HepG2 (cell line): ENCODE results near the gene PISD. TPM values are rescaled to one million over a fixed set of nuclear protein-coding genes. Genes with fewer than 3 reads are reported as not detected.

Experiments
- FOXA3 ChIP-seq: IDR thresholded peaks from 2 replicates; pipeline ENCODE4 v1.6.1; 2016; ENCODE audit warnings: missing genetic modification reagents, missing compliant biosample characterization
- FOXO1 ChIP-seq: sonication (generic); formaldehyde crosslinking; IDR thresholded peaks from 2 replicates; pipeline ENCODE4 v1.4.0; 2020; ENCODE audit warnings: missing genetic modification reagents
- GPN1 ChIP-seq: sonication (generic); formaldehyde crosslinking; IDR thresholded peaks from 2 replicates; pipeline ENCODE4 v1.5.1; 2020; ENCODE audit warnings: missing genetic modification reagents, borderline replicate concordance
- GTF3A ChIP-seq: sonication (generic); formaldehyde crosslinking; conservative IDR thresholded peaks from 2 replicates; pipeline ENCODE4 v1.4.0; 2020; ENCODE audit warnings: mild to moderate bottlenecking, missing genetic modification reagents
- MYNN ChIP-seq: sonication (generic); formaldehyde crosslinking; IDR thresholded peaks from 2 replicates; pipeline ENCODE4 v1.4.0; 2020; ENCODE audit warnings: mild to moderate bottlenecking, low read depth, missing genetic modification reagents
- NFATC3 ChIP-seq: sonication (generic); formaldehyde crosslinking; IDR thresholded peaks from 2 replicates; pipeline ENCODE4 v1.5.1; 2020; ENCODE audit warnings: mild to moderate bottlenecking, missing genetic modification reagents
- NR2F2 ChIP-seq: IDR thresholded peaks from 2 replicates; pipeline ENCODE4 v1.6.1; 2012; ENCODE audit warnings: low read depth, inconsistent platforms, borderline replicate concordance
- POLR2AphosphoS5 ChIP-seq: IDR thresholded peaks from 2 replicates; pipeline ENCODE4 v1.6.1; 2012; ENCODE audit warnings: low read depth, low read length
- REXO4 ChIP-seq: sonication (generic); formaldehyde crosslinking; IDR thresholded peaks from 2 replicates; pipeline ENCODE4 v1.8.0; 2022; ENCODE audit warnings: missing genetic modification reagents, mild to moderate bottlenecking, borderline replicate concordance
- TSC22D2 ChIP-seq: sonication (generic); formaldehyde crosslinking; IDR thresholded peaks from 2 replicates; pipeline ENCODE4 v1.5.1; 2020; ENCODE audit warnings: missing genetic modification reagents, mild to moderate bottlenecking, borderline replicate concordance
- ZFP36 ChIP-seq: fragments of 150-350 bp; IDR thresholded peaks from 2 replicates; pipeline ENCODE4 v1.6.1; 2018; ENCODE audit warnings: borderline replicate concordance, low read length, low read depth; ENCODE audit not compliant: partially characterized antibody
- ZNF20 ChIP-seq: sonication (generic); formaldehyde crosslinking; IDR thresholded peaks from 2 replicates; pipeline ENCODE4 v1.4.0; 2020; ENCODE audit warnings: mild to moderate bottlenecking, moderate library complexity, missing genetic modification reagents
- ZNF337 ChIP-seq: sonication (generic); formaldehyde crosslinking; IDR thresholded peaks from 2 replicates; pipeline ENCODE4 v1.5.1; 2020; ENCODE audit warnings: missing genetic modification reagents, low read depth, mild to moderate bottlenecking, borderline replicate concordance
- ZNF652 ChIP-seq: IDR thresholded peaks from 2 replicates; pipeline ENCODE4 v1.6.1; 2016; ENCODE audit warnings: low read depth, borderline replicate concordance
- ZNF703 ChIP-seq: sonication (generic); formaldehyde crosslinking; IDR thresholded peaks from 2 replicates; pipeline ENCODE4 v1.5.1; 2020; ENCODE audit warnings: missing genetic modification reagents, mild to moderate bottlenecking, moderate library complexity, borderline replicate concordance
- polyA plus RNA-seq, 8 experiments: library from polyadenylated mRNA; depleted of rRNA in 3 of 8; stranded (reverse) in 7 of 8; unstranded in 1 of 8; fragments of >200 nt; fragmentation: Illumina TruSeq in 4 of 8; extraction: Trizol in 4 of 8; gene quantifications; 2 replicates each; pipeline versions ENCODE4 v1.2.1 to v1.2.3, GENCODE V29; 2011 to 2016; ENCODE audit warnings: low read depth in 4 of 8, missing spikeins in 1 of 8, mixed read lengths in 1 of 8; ENCODE audit not compliant: insufficient read depth in 1 of 8
- total RNA-seq, 5 experiments: library from RNA; depleted of rRNA; stranded (reverse); fragments of >200 nt; fragmentation: Illumina TruSeq; extraction: Trizol; gene quantifications; 2 replicates each; pipeline ENCODE4 v1.2.3, GENCODE V29; 2016; ENCODE audit warnings: low read depth in 1 of 5
- TF ChIP-seq, protein P1 (sequence below): IDR thresholded peaks from 2 replicates; pipeline ENCODE4 v1.4.0; 2020; ENCODE audit warnings: mild to moderate bottlenecking, missing genetic modification reagents
- TF ChIP-seq, protein P2 (sequence below): sonication (generic); formaldehyde crosslinking; IDR thresholded peaks from 2 replicates; pipeline ENCODE4 v1.5.0; 2020; ENCODE audit warnings: missing genetic modification reagents
- TF ChIP-seq, protein P3 (sequence below): sonication (generic); formaldehyde crosslinking; IDR thresholded peaks from 2 replicates; pipeline ENCODE4 v1.4.0; 2020; ENCODE audit warnings: mild to moderate bottlenecking, missing genetic modification reagents
- TF ChIP-seq, protein P4 (sequence below): sonication (generic); formaldehyde crosslinking; conservative IDR thresholded peaks from 2 replicates; pipeline ENCODE4 v1.5.0; 2020; ENCODE audit warnings: missing genetic modification reagents
- TF ChIP-seq, protein P5 (sequence below): sonication (generic); formaldehyde crosslinking; IDR thresholded peaks from 2 replicates; pipeline ENCODE4 v1.4.0; 2020; ENCODE audit warnings: missing genetic modification reagents

The PISD gene
- total and polyA plus RNA-seq, 2 of the 13 experiments (the other 11 are each of a cell fraction or from before 2014, with no cell fraction given), result 30.1 to 47.7 TPM

DNA sequence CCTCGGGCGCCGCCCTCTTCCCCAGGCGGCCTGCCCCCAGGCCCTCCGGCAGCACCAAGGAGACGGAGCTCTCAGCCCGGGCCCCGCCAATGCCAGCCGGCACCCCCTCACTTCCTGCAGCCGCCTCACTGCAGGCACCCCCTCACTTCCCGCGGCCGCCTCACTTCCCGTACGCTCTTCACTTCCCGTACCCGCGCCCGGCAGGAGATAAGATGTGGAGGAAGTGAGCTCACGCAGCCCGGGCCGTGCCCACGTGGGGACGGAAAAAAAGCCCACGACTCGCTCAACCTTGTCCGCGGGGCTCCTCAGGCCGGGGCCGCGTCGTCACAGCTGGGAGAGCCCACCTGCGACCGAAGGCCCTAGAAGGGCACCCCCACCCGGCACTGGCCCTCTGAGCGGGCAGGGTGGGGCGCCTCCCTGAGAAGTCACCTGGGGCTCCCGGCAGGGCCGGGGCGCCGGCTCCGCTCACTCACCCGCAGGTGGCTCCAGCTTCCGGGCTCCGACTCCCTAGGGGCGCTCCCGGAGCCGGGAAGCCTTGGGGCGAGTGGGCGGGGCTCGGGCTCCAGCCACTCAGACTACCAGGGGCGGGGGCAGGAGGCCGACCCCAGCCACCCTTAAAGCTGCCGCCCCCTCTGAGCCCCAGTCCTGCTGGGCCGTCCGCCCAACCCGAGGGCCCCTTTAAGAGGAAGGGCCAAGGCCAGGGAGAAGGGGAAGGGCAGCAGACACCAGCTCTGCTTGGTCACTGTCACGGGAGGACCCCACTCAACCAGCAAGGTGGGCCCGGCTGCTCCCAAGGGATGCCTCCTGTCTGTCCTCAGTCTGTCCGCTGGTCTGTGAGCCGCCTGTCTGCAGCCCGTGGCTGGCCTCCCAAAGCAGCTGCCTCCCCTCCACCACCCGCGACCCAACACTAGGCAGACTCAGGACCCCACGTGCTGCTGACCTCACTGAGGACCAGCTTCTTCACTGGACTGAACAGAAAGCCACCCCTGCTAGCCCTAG is 31.4 kb downstream of the PISD start (continued):
- TF ChIP-seq, protein P1, sequence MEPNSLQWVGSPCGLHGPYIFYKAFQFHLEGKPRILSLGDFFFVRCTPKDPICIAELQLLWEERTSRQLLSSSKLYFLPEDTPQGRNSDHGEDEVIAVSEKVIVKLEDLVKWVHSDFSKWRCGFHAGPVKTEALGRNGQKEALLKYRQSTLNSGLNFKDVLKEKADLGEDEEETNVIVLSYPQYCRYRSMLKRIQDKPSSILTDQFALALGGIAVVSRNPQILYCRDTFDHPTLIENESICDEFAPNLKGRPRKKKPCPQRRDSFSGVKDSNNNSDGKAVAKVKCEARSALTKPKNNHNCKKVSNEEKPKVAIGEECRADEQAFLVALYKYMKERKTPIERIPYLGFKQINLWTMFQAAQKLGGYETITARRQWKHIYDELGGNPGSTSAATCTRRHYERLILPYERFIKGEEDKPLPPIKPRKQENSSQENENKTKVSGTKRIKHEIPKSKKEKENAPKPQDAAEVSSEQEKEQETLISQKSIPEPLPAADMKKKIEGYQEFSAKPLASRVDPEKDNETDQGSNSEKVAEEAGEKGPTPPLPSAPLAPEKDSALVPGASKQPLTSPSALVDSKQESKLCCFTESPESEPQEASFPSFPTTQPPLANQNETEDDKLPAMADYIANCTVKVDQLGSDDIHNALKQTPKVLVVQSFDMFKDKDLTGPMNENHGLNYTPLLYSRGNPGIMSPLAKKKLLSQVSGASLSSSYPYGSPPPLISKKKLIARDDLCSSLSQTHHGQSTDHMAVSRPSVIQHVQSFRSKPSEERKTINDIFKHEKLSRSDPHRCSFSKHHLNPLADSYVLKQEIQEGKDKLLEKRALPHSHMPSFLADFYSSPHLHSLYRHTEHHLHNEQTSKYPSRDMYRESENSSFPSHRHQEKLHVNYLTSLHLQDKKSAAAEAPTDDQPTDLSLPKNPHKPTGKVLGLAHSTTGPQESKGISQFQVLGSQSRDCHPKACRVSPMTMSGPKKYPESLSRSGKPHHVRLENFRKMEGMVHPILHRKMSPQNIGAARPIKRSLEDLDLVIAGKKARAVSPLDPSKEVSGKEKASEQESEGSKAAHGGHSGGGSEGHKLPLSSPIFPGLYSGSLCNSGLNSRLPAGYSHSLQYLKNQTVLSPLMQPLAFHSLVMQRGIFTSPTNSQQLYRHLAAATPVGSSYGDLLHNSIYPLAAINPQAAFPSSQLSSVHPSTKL (CRISPR knock-in tag), result no peak
- TF ChIP-seq ZNF652 (CRISPR knock-in tag) (no peak; the same call in 1 of the 2 replicates), POLR2AphosphoS5 (peak; percentile 41; the same call in 1 of the 2 replicates), NR2F2 (no peak), GTF3A (CRISPR knock-in tag) (no peak), FOXA3 (no peak), TSC22D2 (CRISPR knock-in tag) (no peak), ZNF337 (peak; percentile 67; the same call in 1 of the 2 replicates), GPN1 (CRISPR knock-in tag) (no peak), NFATC3 (CRISPR knock-in tag) (no peak), ZFP36 (no peak), FOXO1 (CRISPR knock-in tag) (no peak), ZNF703 (CRISPR knock-in tag) (no peak; the same call in 1 of the 2 replicates), REXO4 (CRISPR knock-in tag) (no peak), ZNF20 (no peak), MYNN (no peak)
- TF ChIP-seq, protein P2, sequence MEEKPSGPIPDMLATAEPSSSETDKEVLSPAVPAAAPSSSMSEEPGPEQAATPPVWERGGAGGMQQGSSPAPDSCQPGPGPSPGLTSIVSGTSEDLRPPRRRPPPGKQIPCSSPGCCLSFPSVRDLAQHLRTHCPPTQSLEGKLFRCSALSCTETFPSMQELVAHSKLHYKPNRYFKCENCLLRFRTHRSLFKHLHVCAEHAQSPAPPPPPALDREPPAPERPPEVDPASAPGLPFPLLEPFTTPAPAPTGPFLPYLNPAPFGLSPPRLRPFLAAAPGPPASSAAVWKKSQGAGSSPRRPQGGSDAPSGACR, result 0 out of 2 replicates have a peak, but pooled peaks have one; percentile 51
- TF ChIP-seq, protein P3, sequence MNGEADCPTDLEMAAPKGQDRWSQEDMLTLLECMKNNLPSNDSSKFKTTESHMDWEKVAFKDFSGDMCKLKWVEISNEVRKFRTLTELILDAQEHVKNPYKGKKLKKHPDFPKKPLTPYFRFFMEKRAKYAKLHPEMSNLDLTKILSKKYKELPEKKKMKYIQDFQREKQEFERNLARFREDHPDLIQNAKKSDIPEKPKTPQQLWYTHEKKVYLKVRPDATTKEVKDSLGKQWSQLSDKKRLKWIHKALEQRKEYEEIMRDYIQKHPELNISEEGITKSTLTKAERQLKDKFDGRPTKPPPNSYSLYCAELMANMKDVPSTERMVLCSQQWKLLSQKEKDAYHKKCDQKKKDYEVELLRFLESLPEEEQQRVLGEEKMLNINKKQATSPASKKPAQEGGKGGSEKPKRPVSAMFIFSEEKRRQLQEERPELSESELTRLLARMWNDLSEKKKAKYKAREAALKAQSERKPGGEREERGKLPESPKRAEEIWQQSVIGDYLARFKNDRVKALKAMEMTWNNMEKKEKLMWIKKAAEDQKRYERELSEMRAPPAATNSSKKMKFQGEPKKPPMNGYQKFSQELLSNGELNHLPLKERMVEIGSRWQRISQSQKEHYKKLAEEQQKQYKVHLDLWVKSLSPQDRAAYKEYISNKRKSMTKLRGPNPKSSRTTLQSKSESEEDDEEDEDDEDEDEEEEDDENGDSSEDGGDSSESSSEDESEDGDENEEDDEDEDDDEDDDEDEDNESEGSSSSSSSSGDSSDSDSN (CRISPR knock-in tag), result peak; percentile 89
- TF ChIP-seq, protein P4, sequence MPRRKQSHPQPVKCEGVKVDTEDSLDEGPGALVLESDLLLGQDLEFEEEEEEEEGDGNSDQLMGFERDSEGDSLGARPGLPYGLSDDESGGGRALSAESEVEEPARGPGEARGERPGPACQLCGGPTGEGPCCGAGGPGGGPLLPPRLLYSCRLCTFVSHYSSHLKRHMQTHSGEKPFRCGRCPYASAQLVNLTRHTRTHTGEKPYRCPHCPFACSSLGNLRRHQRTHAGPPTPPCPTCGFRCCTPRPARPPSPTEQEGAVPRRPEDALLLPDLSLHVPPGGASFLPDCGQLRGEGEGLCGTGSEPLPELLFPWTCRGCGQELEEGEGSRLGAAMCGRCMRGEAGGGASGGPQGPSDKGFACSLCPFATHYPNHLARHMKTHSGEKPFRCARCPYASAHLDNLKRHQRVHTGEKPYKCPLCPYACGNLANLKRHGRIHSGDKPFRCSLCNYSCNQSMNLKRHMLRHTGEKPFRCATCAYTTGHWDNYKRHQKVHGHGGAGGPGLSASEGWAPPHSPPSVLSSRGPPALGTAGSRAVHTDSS (CRISPR knock-in tag), result no peak
- TF ChIP-seq, protein P5, sequence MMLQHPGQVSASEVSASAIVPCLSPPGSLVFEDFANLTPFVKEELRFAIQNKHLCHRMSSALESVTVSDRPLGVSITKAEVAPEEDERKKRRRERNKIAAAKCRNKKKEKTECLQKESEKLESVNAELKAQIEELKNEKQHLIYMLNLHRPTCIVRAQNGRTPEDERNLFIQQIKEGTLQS, result no peak
